Mesenchymal stem cell (in vitro differentiated cells and primary cell): Measurements from ENCODE around the gene MYO1D.

Source experiments
- DNase-seq: peaks from one replicate; pipeline ENCODE4 v3.0.0-alpha.2; 2013
- H2AFZ ChIP-seq: one replicate; pipeline ENCODE4 v1.6.1; 2013; ENCODE audit warnings: low read depth, mild to moderate bottlenecking, control low read depth, inconsistent platforms, low read length, moderate library complexity
- H2AK5ac ChIP-seq: 2 replicates; pipeline ENCODE4 v1.6.1; 2013; ENCODE audit warnings: low read length, moderate library complexity, mild to moderate bottlenecking, inconsistent platforms; ENCODE audit not compliant: severe bottlenecking
- H2BK120ac ChIP-seq: one replicate; pipeline ENCODE4 v1.6.1; 2013; ENCODE audit warnings: low read depth, mild to moderate bottlenecking, inconsistent platforms, low read length, moderate library complexity
- H2BK12ac ChIP-seq, 2 experiments: one replicate each; pipeline ENCODE4 v1.6.1; 2013; ENCODE audit warnings: inconsistent platforms in 2 of 2, low read length in 2 of 2, mild to moderate bottlenecking in 2 of 2, moderate library complexity in 2 of 2, control low read depth in 1 of 2
- H2BK15ac ChIP-seq: one replicate; pipeline ENCODE4 v1.6.1; 2013; ENCODE audit warnings: mild to moderate bottlenecking, low read depth, inconsistent platforms; ENCODE audit not compliant: poor library complexity, severe bottlenecking
- H2BK5ac ChIP-seq: 2 replicates; pipeline ENCODE4 v1.6.1; 2013; ENCODE audit warnings: low read depth, mild to moderate bottlenecking, low read length, control low read depth, inconsistent platforms; ENCODE audit not compliant: poor library complexity, severe bottlenecking
- H3K14ac ChIP-seq, 2 experiments: one replicate each; pipeline ENCODE4 v1.6.1; 2013; ENCODE audit warnings: inconsistent platforms in 2 of 2, low read length in 2 of 2, control low read depth in 1 of 2, mild to moderate bottlenecking in 1 of 2, moderate library complexity in 1 of 2
- H3K18ac ChIP-seq, 2 experiments: one replicate each; pipeline ENCODE4 v1.6.1; 2013; ENCODE audit warnings: inconsistent platforms in 2 of 2, low read length in 2 of 2, control low read depth in 1 of 2, low read depth in 1 of 2, mild to moderate bottlenecking in 1 of 2
- H3K23ac ChIP-seq, 2 experiments: one replicate each; pipeline ENCODE4 v1.6.1; 2013; ENCODE audit warnings: inconsistent platforms in 2 of 2, low read length in 2 of 2, mild to moderate bottlenecking in 2 of 2, moderate library complexity in 2 of 2, control low read depth in 1 of 2
- H3K27ac ChIP-seq: 2 replicates; pipeline ENCODE4 v1.5.1; 2013; ENCODE audit warnings: mild to moderate bottlenecking, moderate library complexity, low read length, control low read depth, inconsistent platforms; ENCODE audit not compliant: poor library complexity, severe bottlenecking
- H3K27me3 ChIP-seq, 2 experiments: 2 replicates each; pipeline versions ENCODE4 v1.6.1 to v1.7.0; 2013; ENCODE audit warnings: low read length in 2 of 2, mild to moderate bottlenecking in 2 of 2, moderate library complexity in 2 of 2, control low read depth in 1 of 2, inconsistent platforms in 1 of 2; ENCODE audit not compliant: control insufficient read depth in 1 of 2, insufficient read depth in 1 of 2
- H3K36me3 ChIP-seq, 2 experiments: 2 replicates each; pipeline versions ENCODE4 v1.6.1 to v1.7.0; 2013; ENCODE audit warnings: low read length in 2 of 2, control low read depth in 1 of 2, inconsistent platforms in 1 of 2, low read depth in 1 of 2, mild to moderate bottlenecking in 1 of 2; ENCODE audit not compliant: insufficient read depth in 2 of 2, control insufficient read depth in 1 of 2
- H3K4ac ChIP-seq, 2 experiments: one replicate each; pipeline ENCODE4 v1.6.1; 2013; ENCODE audit warnings: inconsistent platforms in 2 of 2, low read length in 2 of 2, mild to moderate bottlenecking in 2 of 2, moderate library complexity in 2 of 2, control low read depth in 1 of 2, low read depth in 1 of 2
- H3K4me1 ChIP-seq: 2 replicates; pipeline ENCODE4 v1.6.1; 2013; ENCODE audit warnings: low read depth, low read length, control low read depth; ENCODE audit not compliant: control insufficient read depth, insufficient read depth
- H3K4me2 ChIP-seq: 2 replicates; pipeline ENCODE4 v1.6.1; 2013; ENCODE audit warnings: low read length, mild to moderate bottlenecking, inconsistent platforms; ENCODE audit not compliant: poor library complexity, severe bottlenecking
- H3K4me3 ChIP-seq, 2 experiments: 2 replicates each; pipeline versions ENCODE4 v1.5.1 to v1.7.0; 2013; ENCODE audit warnings: low read length in 2 of 2, mild to moderate bottlenecking in 2 of 2, control low read depth in 1 of 2, low read depth in 1 of 2; ENCODE audit not compliant: insufficient read depth in 1 of 2
- H3K79me1 ChIP-seq: replicated peaks from 2 replicates; pipeline ENCODE4 v1.6.1; 2013; ENCODE audit warnings: mild to moderate bottlenecking, control low read depth, low read length, inconsistent platforms; ENCODE audit not compliant: poor library complexity, severe bottlenecking
- H3K9ac ChIP-seq: 2 replicates; pipeline ENCODE4 v1.7.0; 2013; ENCODE audit warnings: mild to moderate bottlenecking, low read length, moderate library complexity
- H3K9me3 ChIP-seq: 2 replicates; pipeline ENCODE4 v1.7.0; 2013; ENCODE audit warnings: mild to moderate bottlenecking, low read length; ENCODE audit not compliant: control insufficient read depth
- H4K8ac ChIP-seq: one replicate; pipeline ENCODE4 v1.6.1; 2013; ENCODE audit warnings: inconsistent platforms, mild to moderate bottlenecking, low read length, moderate library complexity
- H4K91ac ChIP-seq: one replicate; pipeline ENCODE4 v1.6.1; 2013; ENCODE audit warnings: mild to moderate bottlenecking, low read length, inconsistent platforms
- WGBS: methylation state at CpG from one replicate; pipeline ENCODE4 v1.1.7; 2013; ENCODE audit warnings: mixed read lengths; 5-methylcytosine and 5-hydroxymethylcytosine counted together

Gene MYO1D

DNA sequence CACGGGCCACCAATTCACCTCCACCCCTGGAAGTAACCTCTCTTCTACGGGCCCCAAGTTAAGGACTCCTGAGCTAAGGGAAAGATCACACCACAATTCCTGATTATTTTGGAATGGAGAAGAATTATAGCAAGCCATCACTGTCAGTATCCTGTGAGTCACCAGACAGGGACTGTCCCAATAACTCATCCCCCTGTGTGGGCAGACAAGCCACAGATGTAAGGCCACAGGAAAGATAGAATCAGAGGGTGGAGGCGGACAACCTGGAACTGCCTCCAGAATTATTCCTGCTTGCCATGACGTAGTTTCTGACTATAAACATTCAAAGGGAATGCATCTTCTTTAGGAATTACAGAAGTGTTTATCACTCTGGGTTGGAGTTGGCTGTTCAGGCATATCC lies 5.8 kb upstream of the MYO1D start:
- 50% methylated on average over 1 of the region's 4 CpGs for WGBS
- H3K18ac ChIP-seq, result no peak overlapping the region
- no peaks in the 10 kb centered on the region for H3K79me1 ChIP-seq
- H2BK12ac ChIP-seq, result no peak overlapping the region
- H3K4me2 ChIP-seq, result no peak overlapping the region
- no peak overlapping the region for H2AK5ac ChIP-seq
- H3K36me3 ChIP-seq, result no peaks in the 10 kb centered on the region
- H4K91ac ChIP-seq, result no peak overlapping the region
- H3K4ac ChIP-seq, result no peak overlapping the region
- H3K23ac ChIP-seq, result no peak overlapping the region
- H2BK5ac ChIP-seq, result no peak overlapping the region
- H4K8ac ChIP-seq, result no peak overlapping the region
- no peak overlapping the region for H3K9ac ChIP-seq
- H3K27ac ChIP-seq, result no peak overlapping the region
- DNase-seq, result peak; percentile 18
- H3K9me3 ChIP-seq, result no peaks in the 10 kb centered on the region
- no peak overlapping the region for H2BK15ac ChIP-seq
- no peak overlapping the region for H3K4me3 ChIP-seq
- H3K27me3 ChIP-seq, result peaks cover 0 to 4% of the 10 kb centered on the region in 2 experiments
- no peaks in the 10 kb centered on the region for H3K4me1 ChIP-seq
- no peak overlapping the region for H3K14ac ChIP-seq
- no peak overlapping the region for H2AFZ ChIP-seq
- H2BK120ac ChIP-seq, result no peak overlapping the region

DNA sequence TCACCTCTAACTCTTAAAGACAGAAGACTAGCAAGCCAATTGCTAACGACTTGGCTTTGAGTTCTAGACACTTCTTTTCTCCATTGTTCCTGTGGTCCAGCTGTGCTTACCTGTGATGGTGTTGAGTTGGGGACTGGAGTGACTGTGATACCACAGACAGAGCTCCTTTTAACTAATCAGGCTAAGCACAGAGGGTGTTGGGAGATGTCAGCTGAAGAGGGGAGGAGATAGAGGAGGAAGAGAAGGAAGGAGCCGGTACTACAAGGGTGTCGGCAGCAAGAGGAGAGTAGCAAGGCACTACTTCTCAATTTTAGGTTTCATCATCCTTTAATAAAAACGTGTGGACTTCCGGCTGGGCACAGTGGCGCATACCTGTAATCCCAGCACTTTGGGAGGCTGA lies 5.1 kb upstream of the MYO1D start:
- Histone ChIP-seq H3K4me3 (no peak overlapping the region), H2BK5ac (no peak overlapping the region), H3K27ac (no peak overlapping the region), H4K8ac (no peak overlapping the region), H2BK120ac (no peak overlapping the region), H3K14ac (no peak overlapping the region), H3K79me1 (no peaks in the 10 kb centered on the region), H3K9me3 (no peaks in the 10 kb centered on the region), H3K4ac (no peak overlapping the region), H2AK5ac (no peak overlapping the region), H3K4me2 (no peak overlapping the region), H3K27me3 (peaks cover 0 to 4% of the 10 kb centered on the region in 2 experiments), H2BK12ac (no peak overlapping the region), H3K36me3 (no peaks in the 10 kb centered on the region), H2AFZ (no peak overlapping the region), H3K9ac (no peak overlapping the region), H2BK15ac (no peak overlapping the region), H3K18ac (no peak overlapping the region), H3K23ac (no peak overlapping the region), H4K91ac (no peak overlapping the region), H3K4me1 (peaks cover 3% of the 10 kb centered on the region)
- no peak for DNase-seq
- 93% methylated on average over 6 of the region's 6 CpGs for WGBS

DNA sequence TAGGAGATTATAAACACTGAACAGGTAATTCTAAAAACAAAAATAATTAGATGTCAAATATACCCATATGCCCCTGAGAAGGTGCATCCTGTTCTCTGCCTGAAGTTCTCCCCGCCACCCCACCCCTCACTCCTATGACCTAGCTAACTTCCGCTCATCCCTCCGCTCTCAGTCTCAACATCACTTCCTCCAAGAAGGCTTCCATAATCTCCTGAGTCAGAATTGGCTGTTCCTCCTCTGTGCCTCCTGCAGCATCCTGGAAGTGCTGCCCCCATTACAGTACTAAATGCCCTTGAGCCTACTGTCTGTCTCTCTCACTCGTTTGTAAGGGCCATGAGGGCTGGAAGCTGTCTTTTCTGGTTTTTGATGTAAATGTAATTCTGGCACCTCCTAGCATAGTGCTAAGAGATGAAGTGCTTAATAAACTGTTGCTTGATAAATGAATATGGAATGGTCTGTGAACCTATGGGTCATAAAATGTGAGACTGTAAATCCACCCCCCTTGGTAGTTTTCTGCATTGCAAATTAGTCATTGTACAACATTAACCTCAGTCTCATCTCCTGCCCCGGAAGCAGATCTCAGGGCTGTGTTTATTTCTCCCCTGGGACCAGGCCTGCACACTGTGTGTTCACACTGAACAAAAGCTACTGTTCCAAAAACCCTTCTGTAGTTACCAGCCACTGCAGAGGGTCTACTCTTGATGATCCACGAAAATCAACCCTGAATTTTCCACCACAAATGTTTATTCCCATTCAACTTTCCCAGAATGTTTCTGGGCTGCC lies 3.9 kb upstream of the MYO1D start:
- DNase-seq, result no peak
- Histone ChIP-seq H3K14ac (no peak overlapping the region), H3K79me1 (no peaks in the 10 kb centered on the region), H2AFZ (no peak overlapping the region), H3K4me1 (peaks cover 7% of the 10 kb centered on the region), H3K9me3 (no peaks in the 10 kb centered on the region), H3K23ac (no peak overlapping the region), H3K18ac (no peak overlapping the region), H2AK5ac (no peak overlapping the region), H4K8ac (peak overlapping the region; percentile 52), H3K4me3 (no peak overlapping the region), H2BK15ac (no peak overlapping the region), H2BK5ac (no peak overlapping the region), H2BK120ac (no peak overlapping the region), H3K36me3 (peaks cover 0 to 2% of the 10 kb centered on the region in 2 experiments), H2BK12ac (no peak overlapping the region), H4K91ac (no peak overlapping the region), H3K27me3 (peaks cover 0 to 4% of the 10 kb centered on the region in 2 experiments), H3K4ac (no peak overlapping the region), H3K9ac (no peak overlapping the region), H3K27ac (no peak overlapping the region), H3K4me2 (no peak overlapping the region)
- WGBS, result 68% methylated on average over 6 of the region's 6 CpGs

DNA sequence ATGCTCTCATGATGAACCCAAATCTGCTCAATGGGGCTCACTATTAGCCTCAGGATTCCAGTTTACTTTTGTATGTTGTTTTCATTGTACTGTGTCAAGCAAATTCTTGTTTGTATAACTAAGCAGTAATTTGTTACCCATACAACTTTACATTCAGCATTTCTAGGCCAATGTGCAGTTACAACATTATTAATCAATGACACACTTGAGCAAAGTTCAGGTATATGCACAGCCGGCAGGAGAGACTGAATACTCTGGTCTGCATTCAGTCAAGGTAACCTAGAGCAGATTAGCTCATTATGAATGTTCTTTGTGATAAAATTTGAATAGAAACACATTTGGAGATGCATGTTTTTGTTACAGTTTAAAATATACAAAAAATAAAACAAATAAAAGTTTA lies 2.2 kb upstream of the MYO1D start:
- Histone ChIP-seq H3K9ac (no peak overlapping the region), H3K4ac (no peak overlapping the region), H2BK15ac (no peak overlapping the region), H2BK5ac (no peak overlapping the region), H4K8ac (no peak overlapping the region), H3K4me3 (no peak overlapping the region), H3K4me2 (no peak overlapping the region), H3K27ac (no peak overlapping the region), H3K14ac (no peak overlapping the region), H3K9me3 (no peaks in the 10 kb centered on the region), H3K27me3 (no peaks in the 10 kb centered on the region), H3K4me1 (peaks cover 7% of the 10 kb centered on the region), H2BK12ac (no peak overlapping the region), H3K18ac (no peak overlapping the region), H4K91ac (no peak overlapping the region), H2BK120ac (no peak overlapping the region), H3K23ac (no peak overlapping the region), H2AK5ac (no peak overlapping the region), H2AFZ (no peak overlapping the region), H3K36me3 (peaks cover 0 to 2% of the 10 kb centered on the region in 2 experiments), H3K79me1 (no peaks in the 10 kb centered on the region)
- WGBS, result 100% methylated on average over 1 of the region's 1 CpG
- DNase-seq, result no peak
